ENCODE measurements around the gene GCG.
A peak's percentile ranks its signal among the peaks of the same experiment; 100 is the strongest.

GCG gene

GRCh38 chr2:162114271-162114670, 37.8 kb downstream of the GCG start:
- Histone ChIP-seq H3K4me3 (replicated peaks; ENCODE audit: insufficient read depth, low read length) (no peak overlapping the region), H3K27me3 (ENCODE audit: insufficient read depth, poor library complexity, severe bottlenecking) (no peaks in the 10 kb centered on the region), H3K27ac (replicated peaks) (no peak overlapping the region)
- no peak for TF ChIP-seq GABPA (IDR thresholded peaks at IDR 0.05; ENCODE audit: low read depth)
- no peak for TF ChIP-seq CTCF (IDR thresholded peaks at IDR 0.05; ENCODE audit: insufficient read depth, low read length)
- TF ChIP-seq, protein P1, sequence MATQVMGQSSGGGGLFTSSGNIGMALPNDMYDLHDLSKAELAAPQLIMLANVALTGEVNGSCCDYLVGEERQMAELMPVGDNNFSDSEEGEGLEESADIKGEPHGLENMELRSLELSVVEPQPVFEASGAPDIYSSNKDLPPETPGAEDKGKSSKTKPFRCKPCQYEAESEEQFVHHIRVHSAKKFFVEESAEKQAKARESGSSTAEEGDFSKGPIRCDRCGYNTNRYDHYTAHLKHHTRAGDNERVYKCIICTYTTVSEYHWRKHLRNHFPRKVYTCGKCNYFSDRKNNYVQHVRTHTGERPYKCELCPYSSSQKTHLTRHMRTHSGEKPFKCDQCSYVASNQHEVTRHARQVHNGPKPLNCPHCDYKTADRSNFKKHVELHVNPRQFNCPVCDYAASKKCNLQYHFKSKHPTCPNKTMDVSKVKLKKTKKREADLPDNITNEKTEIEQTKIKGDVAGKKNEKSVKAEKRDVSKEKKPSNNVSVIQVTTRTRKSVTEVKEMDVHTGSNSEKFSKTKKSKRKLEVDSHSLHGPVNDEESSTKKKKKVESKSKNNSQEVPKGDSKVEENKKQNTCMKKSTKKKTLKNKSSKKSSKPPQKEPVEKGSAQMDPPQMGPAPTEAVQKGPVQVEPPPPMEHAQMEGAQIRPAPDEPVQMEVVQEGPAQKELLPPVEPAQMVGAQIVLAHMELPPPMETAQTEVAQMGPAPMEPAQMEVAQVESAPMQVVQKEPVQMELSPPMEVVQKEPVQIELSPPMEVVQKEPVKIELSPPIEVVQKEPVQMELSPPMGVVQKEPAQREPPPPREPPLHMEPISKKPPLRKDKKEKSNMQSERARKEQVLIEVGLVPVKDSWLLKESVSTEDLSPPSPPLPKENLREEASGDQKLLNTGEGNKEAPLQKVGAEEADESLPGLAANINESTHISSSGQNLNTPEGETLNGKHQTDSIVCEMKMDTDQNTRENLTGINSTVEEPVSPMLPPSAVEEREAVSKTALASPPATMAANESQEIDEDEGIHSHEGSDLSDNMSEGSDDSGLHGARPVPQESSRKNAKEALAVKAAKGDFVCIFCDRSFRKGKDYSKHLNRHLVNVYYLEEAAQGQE (IDR thresholded peaks at IDR 0.05; ENCODE audit: insufficient replicate concordance, low read depth), result no peak
- no peak for TF ChIP-seq SPI1 (IDR thresholded peaks at IDR 0.05; ENCODE audit: borderline replicate concordance, low read depth)
- TF ChIP-seq POLR2AphosphoS5 (IDR thresholded peaks at IDR 0.05; ENCODE audit: low read depth), result no peak
- no peak for DNase-seq (ENCODE audit: low read depth in 1 of 2, low spot score in 1 of 2)

DNA sequence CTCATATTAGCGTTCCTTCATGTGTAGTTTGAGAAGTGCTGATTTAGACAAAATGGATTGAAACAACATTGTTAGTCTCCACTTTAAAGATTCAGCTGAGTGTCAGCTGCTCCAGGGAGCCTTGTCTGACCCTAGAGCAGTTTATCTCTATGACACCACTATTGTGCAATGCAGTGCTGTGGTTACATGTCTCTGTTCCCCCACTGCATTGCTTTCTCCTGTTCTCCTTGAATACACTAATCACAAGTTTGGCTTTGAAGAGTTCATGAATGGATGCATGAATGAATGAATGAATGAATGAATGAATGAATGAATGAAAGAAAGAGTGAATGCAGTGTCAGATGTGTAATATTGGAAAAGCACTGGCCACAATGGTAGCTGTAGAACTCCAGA, 38.3 kb downstream of the GCG start:
- DNase-seq (ENCODE audit: low read depth in 1 of 2, low spot score in 1 of 2), result peak; percentile 63 to 73
- Histone ChIP-seq H3K4me3 (replicated peaks; ENCODE audit: insufficient read depth, low read length) (no peak overlapping the region), H3K27ac (replicated peaks) (no peak overlapping the region), H3K27me3 (ENCODE audit: insufficient read depth, poor library complexity, severe bottlenecking) (no peaks in the 10 kb centered on the region)
- TF ChIP-seq POLR2AphosphoS5 (IDR thresholded peaks at IDR 0.05; ENCODE audit: low read depth) (no peak), GABPA (IDR thresholded peaks at IDR 0.05; ENCODE audit: low read depth) (no peak), SPI1 (IDR thresholded peaks at IDR 0.05; ENCODE audit: borderline replicate concordance, low read depth) (no peak), CTCF (IDR thresholded peaks at IDR 0.05; ENCODE audit: insufficient read depth, low read length) (no peak)
- TF ChIP-seq, protein P1 (IDR thresholded peaks at IDR 0.05; ENCODE audit: insufficient replicate concordance, low read depth), result no peak

GRCh38 chr2:162113088-162113775, 38.8 kb downstream of the GCG start:
- no peak overlapping the region for H3K27ac ChIP-seq (replicated peaks)
- TF ChIP-seq SPI1 (IDR thresholded peaks at IDR 0.05; ENCODE audit: borderline replicate concordance, low read depth) (no peak), CTCF (IDR thresholded peaks at IDR 0.05; ENCODE audit: insufficient read depth, low read length) (no peak), POLR2AphosphoS5 (IDR thresholded peaks at IDR 0.05; ENCODE audit: low read depth) (no peak), GABPA (IDR thresholded peaks at IDR 0.05; ENCODE audit: low read depth) (no peak)
- TF ChIP-seq, protein P1 (IDR thresholded peaks at IDR 0.05; ENCODE audit: insufficient replicate concordance, low read depth), result no peak
- DNase-seq (ENCODE audit: low read depth in 1 of 2, low spot score in 1 of 2), result no peak

More at GRCh38 chr2:162113088-162113775, 38.8 kb downstream of the GCG start:
- Histone ChIP-seq H3K4me3 (replicated peaks; ENCODE audit: insufficient read depth, low read length) (no peak overlapping the region), H3K27me3 (ENCODE audit: insufficient read depth, poor library complexity, severe bottlenecking) (no peaks in the 10 kb centered on the region)
